ENCODE results near the gene ARL16. TPM values are rescaled to one million over a fixed set of nuclear protein-coding genes. Genes with fewer than 3 reads are reported as not detected.

Gene ARL16
- total RNA-seq, 4 donors from 2014 or later, result 4.4 to 36.9 (median 27.0) TPM

DNA sequence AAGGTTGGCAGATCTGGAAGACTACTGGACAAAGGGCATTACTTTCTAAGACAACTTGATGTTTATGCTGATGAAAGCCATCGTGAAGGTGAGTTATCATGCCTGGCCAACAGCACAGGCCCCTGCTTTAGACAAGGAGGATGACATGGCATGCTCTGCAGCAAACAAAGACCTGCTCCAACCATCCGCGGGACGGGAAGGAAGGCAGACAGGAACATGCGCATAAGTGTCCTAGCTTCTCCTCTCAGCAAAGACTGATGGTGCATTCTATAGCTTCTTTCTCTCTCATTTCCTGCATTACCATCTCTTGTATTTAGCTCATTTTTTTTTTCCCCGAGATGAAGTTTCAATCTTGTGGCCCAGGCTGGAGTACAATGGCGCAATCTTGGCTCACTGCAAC lies 52.1 kb downstream of the ARL16 start:
- intact Hi-C loops (cut with DNase I; ENCODE audit: low total_unique reads), result no loop called here
- TF ChIP-seq POLR2A (IDR thresholded peaks at IDR 0.05), result no peak
- TF ChIP-seq, protein P1, sequence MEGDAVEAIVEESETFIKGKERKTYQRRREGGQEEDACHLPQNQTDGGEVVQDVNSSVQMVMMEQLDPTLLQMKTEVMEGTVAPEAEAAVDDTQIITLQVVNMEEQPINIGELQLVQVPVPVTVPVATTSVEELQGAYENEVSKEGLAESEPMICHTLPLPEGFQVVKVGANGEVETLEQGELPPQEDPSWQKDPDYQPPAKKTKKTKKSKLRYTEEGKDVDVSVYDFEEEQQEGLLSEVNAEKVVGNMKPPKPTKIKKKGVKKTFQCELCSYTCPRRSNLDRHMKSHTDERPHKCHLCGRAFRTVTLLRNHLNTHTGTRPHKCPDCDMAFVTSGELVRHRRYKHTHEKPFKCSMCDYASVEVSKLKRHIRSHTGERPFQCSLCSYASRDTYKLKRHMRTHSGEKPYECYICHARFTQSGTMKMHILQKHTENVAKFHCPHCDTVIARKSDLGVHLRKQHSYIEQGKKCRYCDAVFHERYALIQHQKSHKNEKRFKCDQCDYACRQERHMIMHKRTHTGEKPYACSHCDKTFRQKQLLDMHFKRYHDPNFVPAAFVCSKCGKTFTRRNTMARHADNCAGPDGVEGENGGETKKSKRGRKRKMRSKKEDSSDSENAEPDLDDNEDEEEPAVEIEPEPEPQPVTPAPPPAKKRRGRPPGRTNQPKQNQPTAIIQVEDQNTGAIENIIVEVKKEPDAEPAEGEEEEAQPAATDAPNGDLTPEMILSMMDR (IDR thresholded peaks at IDR 0.05), result no peak

More for the DNA sequence above, 52.1 kb downstream of the ARL16 start:
- no peak overlapping the region for H3K4me3 ChIP-seq
- H3K27ac ChIP-seq, result no peak overlapping the region
- DNase-seq, result no peak
- peaks cover 0 to 13% of the 10 kb centered on the region in 2 donors for H3K4me1 ChIP-seq
- H3K36me3 ChIP-seq, result no peaks in the 10 kb centered on the region
- no peaks in the 10 kb centered on the region for H3K27me3 ChIP-seq
- H3K9me3 ChIP-seq, result no peaks in the 10 kb centered on the region

Small RNAs within 50 kb of the gene (microRNA-seq; reads per million reads assigned to microRNA genes)
- not detected for gene MIR6786 (ENCODE audit: borderline microRNAs expressed, borderline replicate concordance)

Small RNAs within 50 kb of the gene (small RNA-seq; reads per million reads assigned to genes)
- not detected for gene MIR6786

Other genes starting within 250 kb of the ARL16 start
- gene ACTG1, start 171.0 kb downstream of the ARL16 start, total RNA-seq, result 1,000 to 10,000 TPM; 1,023 to 5,472 (median 2,159) TPM
- 1 to 10 TPM in 2 of 4 donors, not detected in 2; 5.0 to 7.4 TPM for gene FSCN2, start 155.4 kb downstream of the ARL16 start, total RNA-seq
- gene FAAP100, start 131.4 kb downstream of the ARL16 start, total RNA-seq, result 10 to 100 TPM in 2 of 4 donors, 1 to 10 TPM in 2; 3.5 to 31.2 (median 17.3) TPM
- 10 to 100 TPM; 14.6 to 86.3 (median 30.9) TPM for gene NPLOC4, start 46.7 kb downstream of the ARL16 start, total RNA-seq
- 1 to 10 TPM in 1 of 4 donors, under 1 TPM in 1, not detected in 2; 0.21 to 3.0 TPM for gene TSPAN10, start 46.6 kb downstream of the ARL16 start, total RNA-seq
- gene PDE6G, start 27.3 kb downstream of the ARL16 start, total RNA-seq, result 1 to 10 TPM in 1 of 4 donors, not detected in 3; 2.1 TPM
- gene OXLD1, start 17.2 kb downstream of the ARL16 start, total RNA-seq, result 10 to 100 TPM in 3 of 4 donors, 1 to 10 TPM in 1; 3.2 to 56.1 (median 20.3) TPM
- gene CCDC137, start 17.1 kb downstream of the ARL16 start, total RNA-seq, result 10 to 100 TPM in 1 of 4 donors, 1 to 10 TPM in 2, under 1 TPM in 1; 0.77 to 12.3 (median 3.9) TPM
- 100 to 1,000 TPM in 1 of 4 donors, 10 to 100 TPM in 3; 21.0 to 121 (median 72.5) TPM for gene HGS, start 214 bp upstream of the ARL16 start, total RNA-seq
- 10 to 100 TPM in 2 of 4 donors, 1 to 10 TPM in 1, under 1 TPM in 1; 0.77 to 72.9 (median 19.5) TPM for gene MRPL12, start 19.6 kb upstream of the ARL16 start, total RNA-seq
- 10 to 100 TPM in 1 of 4 donors, 1 to 10 TPM in 2, not detected in 1; 5.6 to 11.3 (median 7.6) TPM for gene SLC25A10, start 28.5 kb upstream of the ARL16 start, total RNA-seq
- not detected for gene GCGR, start 120.4 kb upstream of the ARL16 start, total RNA-seq
- 10 to 100 TPM; 30.5 to 92.6 (median 61.3) TPM for gene MCRIP1, start 149.5 kb upstream of the ARL16 start, total RNA-seq
- gene PPP1R27, start 151.3 kb upstream of the ARL16 start, total RNA-seq, result 1 to 10 TPM in 1 of 4 donors, not detected in 3; 1.6 TPM
- 100 to 1,000 TPM; 199 to 504 (median 304) TPM for gene P4HB, start 176.7 kb upstream of the ARL16 start, total RNA-seq
- gene ARHGDIA, start 187.5 kb upstream of the ARL16 start, total RNA-seq, result 100 to 1,000 TPM in 1 of 4 donors, 10 to 100 TPM in 3; 31.2 to 350 (median 55.1) TPM
- gene ALYREF, start 207.8 kb upstream of the ARL16 start, total RNA-seq, result 10 to 100 TPM in 3 of 4 donors, 1 to 10 TPM in 1; 3.2 to 82.1 (median 34.5) TPM
- gene ANAPC11, start 207.9 kb upstream of the ARL16 start, total RNA-seq, result 10 to 100 TPM; 45.9 to 72.6 (median 61.5) TPM
- 1 to 10 TPM in 2 of 4 donors, not detected in 2; 2.0 to 2.1 TPM for gene NPB, start 218.4 kb upstream of the ARL16 start, total RNA-seq
- gene PCYT2, start 227.6 kb upstream of the ARL16 start, total RNA-seq, result 10 to 100 TPM in 3 of 4 donors, 1 to 10 TPM in 1; 4.1 to 27.7 (median 18.8) TPM
- 10 to 100 TPM in 3 of 4 donors, under 1 TPM in 1; 0.77 to 87.1 (median 14.6) TPM for gene SIRT7, start 234.4 kb upstream of the ARL16 start, total RNA-seq
- 10 to 100 TPM in 3 of 4 donors, 1 to 10 TPM in 1; 9.7 to 23.1 (median 12.7) TPM for gene MAFG, start 243.9 kb upstream of the ARL16 start, total RNA-seq

Measured in uterus (tissue), 4 donors.